GM20000 (cell line): ENCODE measurements around the gene NRG3.

Source experiments
- DNase-seq: peaks from one replicate; pipeline ENCODE4 v3.0.0; 2012; ENCODE audit warnings: low spot score
- TF ChIP-seq, protein P1 (sequence below): IDR thresholded peaks from 2 replicates; pipeline ENCODE4 v1.5.1; 2012; ENCODE audit warnings: mild to moderate bottlenecking, control low read depth; ENCODE audit errors: extremely low read depth, missing control alignments

The NRG3 gene

GRCh38 chr10:81950358-81950757 lies 75.4 kb downstream of the NRG3 start:
- no peak for DNase-seq
- TF ChIP-seq, protein P1, sequence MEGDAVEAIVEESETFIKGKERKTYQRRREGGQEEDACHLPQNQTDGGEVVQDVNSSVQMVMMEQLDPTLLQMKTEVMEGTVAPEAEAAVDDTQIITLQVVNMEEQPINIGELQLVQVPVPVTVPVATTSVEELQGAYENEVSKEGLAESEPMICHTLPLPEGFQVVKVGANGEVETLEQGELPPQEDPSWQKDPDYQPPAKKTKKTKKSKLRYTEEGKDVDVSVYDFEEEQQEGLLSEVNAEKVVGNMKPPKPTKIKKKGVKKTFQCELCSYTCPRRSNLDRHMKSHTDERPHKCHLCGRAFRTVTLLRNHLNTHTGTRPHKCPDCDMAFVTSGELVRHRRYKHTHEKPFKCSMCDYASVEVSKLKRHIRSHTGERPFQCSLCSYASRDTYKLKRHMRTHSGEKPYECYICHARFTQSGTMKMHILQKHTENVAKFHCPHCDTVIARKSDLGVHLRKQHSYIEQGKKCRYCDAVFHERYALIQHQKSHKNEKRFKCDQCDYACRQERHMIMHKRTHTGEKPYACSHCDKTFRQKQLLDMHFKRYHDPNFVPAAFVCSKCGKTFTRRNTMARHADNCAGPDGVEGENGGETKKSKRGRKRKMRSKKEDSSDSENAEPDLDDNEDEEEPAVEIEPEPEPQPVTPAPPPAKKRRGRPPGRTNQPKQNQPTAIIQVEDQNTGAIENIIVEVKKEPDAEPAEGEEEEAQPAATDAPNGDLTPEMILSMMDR = no peak

DNA sequence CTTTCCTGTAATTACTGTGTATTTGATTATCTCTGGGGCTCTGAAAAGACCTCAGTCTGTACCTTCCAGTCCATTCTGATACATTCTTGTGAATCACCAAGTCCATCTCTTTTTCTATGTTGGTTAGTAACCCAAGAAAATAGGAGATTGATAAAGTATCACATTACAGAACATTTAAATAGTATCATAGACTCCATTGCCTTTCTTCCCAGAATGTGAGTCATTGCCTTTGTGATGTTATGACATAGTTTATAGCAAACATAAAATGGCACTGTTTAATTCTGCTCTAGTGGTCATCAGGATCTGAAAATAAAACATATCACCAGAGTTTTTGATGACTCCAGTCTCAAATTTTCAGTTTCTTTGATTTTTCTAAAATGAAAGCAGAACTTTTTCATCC lies 78.4 kb downstream of the NRG3 start:
- DNase-seq = no peak
- TF ChIP-seq, protein P1 = no peak

- no peak for DNase-seq
- TF ChIP-seq, protein P1 = no peak
These were observed 83.0 kb downstream of the NRG3 start for GRCh38 chr10:81957976-81958375.

GRCh38 chr10:81959016-81959415 lies 84.0 kb downstream of the NRG3 start:
- TF ChIP-seq, protein P1 = no peak
- DNase-seq = no peak

DNA sequence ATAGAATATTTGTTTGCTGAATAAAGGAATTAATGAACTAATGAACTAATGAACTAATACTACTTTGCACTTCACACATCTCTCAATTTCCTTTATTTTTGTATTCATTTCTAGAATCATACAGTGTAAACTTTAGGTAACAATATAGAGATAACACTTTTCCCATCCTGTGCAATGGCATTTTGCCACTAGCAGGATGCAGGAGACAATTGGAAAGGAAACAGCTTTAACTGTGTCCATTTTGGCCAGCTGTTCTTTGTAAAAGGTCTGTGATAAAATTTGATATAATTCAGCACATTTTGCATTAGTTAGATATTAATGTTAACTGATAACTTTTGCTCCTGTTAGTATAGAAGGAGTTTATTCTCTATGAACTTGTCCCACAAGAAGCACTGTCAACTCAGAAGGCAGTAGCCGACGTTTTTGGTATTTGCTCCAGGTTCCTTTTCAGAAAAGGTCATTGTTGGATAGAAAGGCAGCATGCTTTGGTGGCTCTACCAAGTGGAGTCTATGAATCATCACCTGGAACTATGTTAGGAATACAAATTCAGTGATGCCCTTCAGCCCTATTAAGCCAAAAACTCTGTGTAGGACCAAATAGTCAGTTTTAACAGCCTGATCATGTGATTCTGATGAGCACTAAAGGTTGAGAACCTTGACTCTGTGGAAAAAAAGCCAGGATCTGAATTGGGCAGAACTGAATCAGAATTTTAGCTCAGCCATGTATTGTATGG lies 86.6 kb downstream of the NRG3 start:
- DNase-seq = no peak
- TF ChIP-seq, protein P1 = no peak

DNA sequence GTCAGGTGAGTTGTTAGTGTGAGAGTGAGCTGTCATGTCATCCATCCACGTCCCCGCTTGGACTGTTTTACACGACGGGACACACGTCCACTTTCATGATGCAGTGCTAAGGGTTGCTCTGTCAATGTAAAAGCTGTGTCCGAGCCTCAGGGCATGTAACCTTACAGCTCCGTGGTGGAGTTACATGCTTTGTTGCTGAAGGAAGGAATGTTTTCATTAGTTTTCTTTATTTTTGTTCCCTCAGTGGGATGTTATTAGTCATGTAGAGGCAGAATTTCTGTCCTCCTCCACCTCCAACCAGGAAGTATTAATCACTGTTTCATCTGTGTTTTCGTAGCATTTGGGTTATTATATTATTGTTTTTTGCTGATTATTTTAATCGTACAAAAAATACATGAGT lies 88.6 kb downstream of the NRG3 start:
- TF ChIP-seq, protein P1 = no peak
- no peak for DNase-seq

DNA sequence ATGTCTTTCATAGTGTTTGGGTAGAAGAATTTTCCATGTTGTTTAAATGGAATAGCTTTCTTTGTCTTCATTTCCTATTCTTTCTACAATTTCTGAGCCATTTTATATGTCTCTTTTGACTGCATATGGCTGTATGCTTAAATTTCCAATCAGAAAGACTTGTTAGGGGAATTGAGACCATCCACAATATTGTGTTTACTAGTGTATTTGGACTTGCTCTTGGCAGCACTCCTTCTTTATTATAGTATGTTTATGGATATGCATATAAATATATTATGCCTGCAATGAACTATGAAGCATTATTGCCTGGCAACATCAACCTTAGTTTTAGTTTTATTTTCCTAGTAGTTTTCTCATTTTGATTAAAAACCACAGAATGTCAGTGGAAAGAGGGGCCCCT lies 92.7 kb downstream of the NRG3 start:
- DNase-seq = no peak
- TF ChIP-seq, protein P1 = no peak
